Endothelial cell of hepatic sinusoid (primary cell): Measurements from ENCODE around the gene P2RY4.
"Not testable (repeated sequence)": the region's sequence is repeated elsewhere in the genome, so short reads cannot be mapped to it uniquely, and the experiment has no call there.

ENCODE experiments used
- in situ Hi-C: cut with HindIII; loops from 2 replicates; pipeline ENCODE4 v1.10.0; 2017; ENCODE audit warnings: low sequenced_read_pairs

P2RY4 gene

GRCh38 chrX:70260104-70260503 lies at the start of gene P2RY4:
P2RY4 (minus strand) TSS chrX:70260204; CDS start chrX:70259624, 580 bp downstream.
- in situ Hi-C loops, result no loop called here

GRCh38 chrX:70301716-70302115 lies 41.7 kb upstream of the P2RY4 start:
- in situ Hi-C loops, result no loop called here

GRCh38 chrX:70293621-70294020 lies 33.6 kb upstream of the P2RY4 start:
- in situ Hi-C loops, result no loop called here

GRCh38 chrX:70292788-70293187 lies 32.8 kb upstream of the P2RY4 start:
- in situ Hi-C loops, result no loop called here

GRCh38 chrX:70289793-70290770 lies 30.1 kb upstream of the P2RY4 start, which contains the start of the genes KIF4A and PDZD11:
KIF4A (plus strand) TSS chrX:70290104; CDS start chrX:70290459, 355 bp downstream.
PDZD11 (minus strand) TSS chrX:70289927; CDS start chrX:70289341, 586 bp downstream.
- in situ Hi-C loops, result no loop called here

- in situ Hi-C loops, result no loop called here
These were observed 29.3 kb upstream of the P2RY4 start for GRCh38 chrX:70289168-70289792.

GRCh38 chrX:70281951-70282350 lies 21.9 kb upstream of the P2RY4 start, which contains the start of gene RAB41:
RAB41 (plus strand) TSS chrX:70282172; CDS start chrX:70282218, 46 bp downstream.
- in situ Hi-C loops, result no loop called here

- in situ Hi-C loops, result no loop called here
These were observed 20.6 kb upstream of the P2RY4 start for GRCh38 chrX:70280573-70280972.

- in situ Hi-C loops, result no loop called here
These were observed 19.1 kb upstream of the P2RY4 start for GRCh38 chrX:70279081-70279480.

GRCh38 chrX:70274029-70274428 lies 14.0 kb upstream of the P2RY4 start:
- in situ Hi-C loops, result not testable (repeated sequence)

GRCh38 chrX:70268034-70268433 lies 8.0 kb upstream of the P2RY4 start, which contains the start of gene ARR3:
ARR3 (plus strand) TSS chrX:70268334; CDS start chrX:70269386, 1,052 bp downstream.
- in situ Hi-C loops, result no loop called here

- in situ Hi-C loops, result no loop called here
These were observed 4.8 kb upstream of the P2RY4 start for GRCh38 chrX:70264784-70265183.

- in situ Hi-C loops, result no loop called here
These were observed 3.1 kb upstream of the P2RY4 start for GRCh38 chrX:70262952-70263567.

GRCh38 chrX:70257423-70258288 lies 2.3 kb downstream of the P2RY4 start:
- in situ Hi-C loops, result no loop called here

GRCh38 chrX:70255452-70255851 lies 4.6 kb downstream of the P2RY4 start:
- in situ Hi-C loops, result no loop called here

- in situ Hi-C loops, result no loop called here
These were observed 5.1 kb downstream of the P2RY4 start for GRCh38 chrX:70254909-70255308.

GRCh38 chrX:70254063-70254400 lies 6.0 kb downstream of the P2RY4 start:
- in situ Hi-C loops, result no loop called here

- in situ Hi-C loops, result no loop called here
These were observed 6.5 kb downstream of the P2RY4 start for GRCh38 chrX:70253377-70254062.

GRCh38 chrX:70252491-70252890 lies 7.5 kb downstream of the P2RY4 start:
- in situ Hi-C loops, result no loop called here

GRCh38 chrX:70247252-70247651 lies 12.8 kb downstream of the P2RY4 start:
- in situ Hi-C loops, result no loop called here
